ENCODE results near the gene GPR39.

Gene GPR39

DNA sequence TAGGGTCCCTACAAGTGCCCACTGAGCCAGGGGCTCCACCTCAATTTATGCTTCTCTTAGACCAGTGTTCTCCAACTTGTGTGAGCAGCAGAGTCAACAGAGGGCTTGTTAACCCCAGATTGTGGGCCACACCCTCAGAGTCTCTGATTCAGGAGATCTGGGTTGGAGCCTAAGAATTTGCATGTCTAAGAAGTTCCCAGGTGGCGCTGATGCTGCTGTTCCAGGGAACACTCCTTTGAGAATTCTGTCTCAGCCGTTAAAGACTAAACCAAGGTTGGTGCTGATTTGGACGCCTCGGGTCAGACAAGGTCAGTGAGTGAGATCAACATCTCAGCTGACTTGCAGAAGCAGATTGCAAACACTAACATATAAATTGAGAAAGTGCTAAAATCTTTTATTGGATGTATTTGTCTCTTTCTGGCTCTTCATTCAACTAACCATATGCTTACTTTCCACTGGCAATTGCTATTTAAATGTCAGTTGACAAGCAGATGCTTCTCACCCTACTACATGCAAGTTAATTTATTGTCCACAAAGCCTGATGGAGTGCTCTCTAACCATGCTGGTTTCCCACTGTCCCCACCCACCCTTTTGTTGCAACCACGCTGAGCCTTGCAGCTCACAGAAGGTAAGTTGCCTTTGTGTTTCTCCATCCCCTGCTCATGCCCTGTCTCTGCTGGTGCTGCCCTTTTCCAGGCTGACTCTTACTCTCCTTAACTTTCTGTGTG is 221.9 kb downstream of the GPR39 start:
- Histone ChIP-seq H3K27me3 (ENCODE audit: control insufficient read depth, insufficient read depth, low read length) (no peaks in the 10 kb centered on the region), H3K4me1 (ENCODE audit: control insufficient read depth, insufficient read depth, low read length) (no peaks in the 10 kb centered on the region), H3K9me3 (ENCODE audit: control insufficient read depth, insufficient read depth, low read length) (no peaks in the 10 kb centered on the region), H3K36me3 (ENCODE audit: control insufficient read depth, insufficient read depth, low read length) (no peaks in the 10 kb centered on the region), H3K9ac (ENCODE audit: low read depth, low read length) (no peak overlapping the region), H3K4me3 (ENCODE audit: low read depth, low read length) (no peak overlapping the region)

DNA sequence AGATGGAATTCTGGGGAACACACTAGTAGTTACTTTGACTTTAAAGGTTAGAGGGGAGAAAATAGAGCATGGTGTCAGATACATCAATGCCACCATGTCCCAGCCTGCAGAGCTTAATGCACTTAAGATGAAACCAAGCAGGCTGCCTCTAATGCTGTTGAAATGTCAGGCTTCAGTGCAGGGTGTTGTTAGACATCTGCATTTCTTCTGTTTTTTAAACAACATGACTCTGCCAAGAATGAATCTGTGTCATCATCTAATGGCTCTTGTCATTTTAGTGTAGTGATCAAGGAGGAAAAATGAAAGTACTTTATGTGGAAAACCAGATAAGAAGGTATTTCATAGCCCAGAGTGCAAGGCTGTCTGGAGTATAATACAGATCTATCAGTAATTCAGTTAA is 223.5 kb downstream of the GPR39 start:
- Histone ChIP-seq H3K9ac (ENCODE audit: low read depth, low read length) (no peak overlapping the region), H3K27me3 (ENCODE audit: control insufficient read depth, insufficient read depth, low read length) (no peaks in the 10 kb centered on the region), H3K36me3 (ENCODE audit: control insufficient read depth, insufficient read depth, low read length) (no peaks in the 10 kb centered on the region), H3K9me3 (ENCODE audit: control insufficient read depth, insufficient read depth, low read length) (no peaks in the 10 kb centered on the region), H3K4me1 (ENCODE audit: control insufficient read depth, insufficient read depth, low read length) (peaks cover 3% of the 10 kb centered on the region), H3K4me3 (ENCODE audit: low read depth, low read length) (no peak overlapping the region)

DNA sequence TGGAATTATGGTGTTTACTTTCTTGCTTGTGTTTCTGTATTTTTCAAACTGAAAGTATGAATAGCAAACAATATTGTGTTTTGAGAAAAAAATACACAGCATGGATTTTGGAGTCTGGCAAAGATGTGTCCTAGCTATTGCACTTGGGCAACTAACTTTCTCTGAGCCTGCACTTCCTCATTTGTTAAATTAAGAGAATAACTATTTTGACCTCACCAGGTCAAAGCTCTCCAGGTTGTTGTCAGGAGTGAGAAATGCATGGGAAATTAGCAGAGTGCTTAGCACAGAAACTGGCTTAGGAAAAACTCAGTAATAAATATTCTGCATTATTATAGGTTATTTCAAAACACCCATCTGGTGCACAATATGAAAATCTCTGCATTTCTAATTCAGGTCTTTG is 225.2 kb downstream of the GPR39 start:
- no peaks in the 10 kb centered on the region for H3K9me3 ChIP-seq (ENCODE audit: control insufficient read depth, insufficient read depth, low read length)
- no peaks in the 10 kb centered on the region for H3K27me3 ChIP-seq (ENCODE audit: control insufficient read depth, insufficient read depth, low read length)
- H3K4me1 ChIP-seq (ENCODE audit: control insufficient read depth, insufficient read depth, low read length) = peaks cover 5% of the 10 kb centered on the region

DNA sequence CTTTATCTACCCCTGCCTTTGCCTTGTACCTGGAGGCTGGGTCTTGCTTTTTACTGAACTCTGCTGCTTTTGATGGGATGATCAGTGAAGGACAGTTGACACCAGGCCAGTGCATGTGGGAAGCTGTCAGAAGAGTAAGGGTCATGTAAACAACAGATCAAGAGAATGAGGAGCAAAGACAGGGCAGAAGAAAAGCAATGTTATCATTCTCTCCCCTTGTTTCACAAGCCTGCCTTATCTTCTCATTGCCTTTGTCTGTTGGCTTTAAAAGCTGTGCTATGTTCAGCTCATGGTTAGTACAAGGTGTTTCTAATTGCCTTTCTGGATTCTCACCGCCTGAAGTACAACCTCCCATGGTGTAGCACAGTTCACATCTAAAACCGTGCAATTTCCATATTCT is 225.8 kb downstream of the GPR39 start:
- Histone ChIP-seq H3K4me3 (ENCODE audit: low read depth, low read length) (no peak overlapping the region), H3K36me3 (ENCODE audit: control insufficient read depth, insufficient read depth, low read length) (no peaks in the 10 kb centered on the region), H3K4me1 (ENCODE audit: control insufficient read depth, insufficient read depth, low read length) (peaks cover 5% of the 10 kb centered on the region), H3K9me3 (ENCODE audit: control insufficient read depth, insufficient read depth, low read length) (no peaks in the 10 kb centered on the region), H3K27me3 (ENCODE audit: control insufficient read depth, insufficient read depth, low read length) (no peaks in the 10 kb centered on the region), H3K9ac (ENCODE audit: low read depth, low read length) (no peak overlapping the region)

More for the DNA sequence above, 225.2 kb downstream of the GPR39 start:
- Histone ChIP-seq H3K9ac (ENCODE audit: low read depth, low read length) (no peak overlapping the region), H3K4me3 (ENCODE audit: low read depth, low read length) (no peak overlapping the region), H3K36me3 (ENCODE audit: control insufficient read depth, insufficient read depth, low read length) (no peaks in the 10 kb centered on the region)

DNA sequence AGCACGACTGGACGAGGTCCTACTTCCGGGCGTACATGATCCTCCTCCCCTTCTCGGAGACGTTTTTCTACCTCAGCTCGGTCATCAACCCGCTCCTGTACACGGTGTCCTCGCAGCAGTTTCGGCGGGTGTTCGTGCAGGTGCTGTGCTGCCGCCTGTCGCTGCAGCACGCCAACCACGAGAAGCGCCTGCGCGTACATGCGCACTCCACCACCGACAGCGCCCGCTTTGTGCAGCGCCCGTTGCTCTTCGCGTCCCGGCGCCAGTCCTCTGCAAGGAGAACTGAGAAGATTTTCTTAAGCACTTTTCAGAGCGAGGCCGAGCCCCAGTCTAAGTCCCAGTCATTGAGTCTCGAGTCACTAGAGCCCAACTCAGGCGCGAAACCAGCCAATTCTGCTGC is 228.6 kb downstream of the GPR39 start:
- Histone ChIP-seq H3K9ac (ENCODE audit: low read depth, low read length) (no peak overlapping the region), H3K36me3 (ENCODE audit: control insufficient read depth, insufficient read depth, low read length) (no peaks in the 10 kb centered on the region), H3K4me3 (ENCODE audit: low read depth, low read length) (no peak overlapping the region), H3K27me3 (ENCODE audit: control insufficient read depth, insufficient read depth, low read length) (no peaks in the 10 kb centered on the region), H3K9me3 (ENCODE audit: control insufficient read depth, insufficient read depth, low read length) (no peaks in the 10 kb centered on the region), H3K4me1 (ENCODE audit: control insufficient read depth, insufficient read depth, low read length) (peaks cover 5% of the 10 kb centered on the region)

DNA sequence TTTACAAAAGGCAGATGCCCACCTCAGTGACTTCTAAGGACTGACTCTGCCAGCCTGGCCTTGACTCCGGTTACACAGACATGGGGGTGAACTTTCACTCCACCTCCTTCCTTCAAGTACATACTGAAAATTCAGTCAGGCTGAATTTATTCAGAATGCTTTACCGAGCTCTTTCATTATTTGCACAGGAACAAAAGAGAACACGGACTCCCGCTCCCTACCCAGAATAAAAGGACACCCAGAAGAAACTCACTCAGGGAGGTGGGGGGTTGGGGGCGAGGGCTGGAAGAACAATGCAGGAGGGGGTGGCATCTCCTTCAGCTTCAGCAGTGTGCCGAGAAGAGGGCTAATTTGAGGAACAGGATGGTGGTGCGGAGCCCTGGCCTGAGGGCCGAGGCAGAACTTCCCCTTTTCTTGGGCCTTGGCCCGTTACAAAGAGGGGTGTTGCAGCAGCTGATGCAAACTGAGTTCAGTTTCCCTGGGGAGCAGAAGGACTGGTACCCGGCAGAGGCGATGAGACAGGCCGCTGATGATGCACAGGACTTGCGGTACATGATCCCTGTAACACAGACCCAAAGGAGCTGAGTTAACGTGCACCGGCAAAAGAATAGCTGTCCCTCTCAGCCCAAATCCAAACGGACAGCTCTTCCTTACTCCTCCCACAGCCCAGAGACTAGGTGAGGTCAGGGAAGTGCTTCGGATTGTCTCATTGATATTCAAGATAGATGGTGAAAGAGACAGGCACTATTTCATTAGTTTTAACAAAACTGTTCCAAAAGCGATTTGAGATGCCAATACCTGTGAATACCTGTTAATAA is 229.3 kb downstream of the GPR39 start:
- H3K36me3 ChIP-seq (ENCODE audit: control insufficient read depth, insufficient read depth, low read length) = no peaks in the 10 kb centered on the region
- H3K9ac ChIP-seq (ENCODE audit: low read depth, low read length) = no peak overlapping the region
- H3K4me1 ChIP-seq (ENCODE audit: control insufficient read depth, insufficient read depth, low read length) = peaks cover 5% of the 10 kb centered on the region
- H3K4me3 ChIP-seq (ENCODE audit: low read depth, low read length) = no peak overlapping the region
- no peaks in the 10 kb centered on the region for H3K9me3 ChIP-seq (ENCODE audit: control insufficient read depth, insufficient read depth, low read length)
- H3K27me3 ChIP-seq (ENCODE audit: control insufficient read depth, insufficient read depth, low read length) = no peaks in the 10 kb centered on the region

DNA sequence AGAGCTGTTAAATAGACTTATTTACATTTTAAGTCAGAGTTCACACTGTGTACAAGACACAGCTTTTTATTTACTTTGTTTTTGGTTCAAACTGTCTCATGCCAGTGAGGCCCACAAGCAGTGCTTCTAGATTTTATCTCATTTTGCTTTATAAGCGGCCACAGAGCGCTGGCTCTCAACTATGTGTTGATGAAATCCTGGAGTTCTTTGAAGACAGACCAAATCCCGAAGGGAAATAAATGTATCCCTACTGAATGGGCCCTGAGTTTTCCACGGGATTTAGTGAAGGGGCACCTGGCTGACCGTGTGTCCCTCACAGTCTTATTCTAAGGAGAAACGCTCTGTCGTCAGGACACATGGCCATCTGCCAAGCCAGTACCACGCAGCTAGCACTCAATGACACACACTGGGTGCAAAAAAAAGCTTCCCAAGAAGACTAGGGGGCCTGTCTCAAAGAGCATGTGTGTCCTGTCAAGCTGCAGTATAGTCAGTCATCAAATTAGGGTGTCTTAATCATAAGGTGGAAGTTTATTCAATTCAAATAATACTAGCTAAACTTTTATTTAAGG is 230.0 kb downstream of the GPR39 start:
- Histone ChIP-seq H3K4me3 (ENCODE audit: low read depth, low read length) (no peak overlapping the region), H3K9ac (ENCODE audit: low read depth, low read length) (no peak overlapping the region), H3K36me3 (ENCODE audit: control insufficient read depth, insufficient read depth, low read length) (no peaks in the 10 kb centered on the region), H3K4me1 (ENCODE audit: control insufficient read depth, insufficient read depth, low read length) (peaks cover 5% of the 10 kb centered on the region), H3K9me3 (ENCODE audit: control insufficient read depth, insufficient read depth, low read length) (no peaks in the 10 kb centered on the region), H3K27me3 (ENCODE audit: control insufficient read depth, insufficient read depth, low read length) (no peaks in the 10 kb centered on the region)

DNA sequence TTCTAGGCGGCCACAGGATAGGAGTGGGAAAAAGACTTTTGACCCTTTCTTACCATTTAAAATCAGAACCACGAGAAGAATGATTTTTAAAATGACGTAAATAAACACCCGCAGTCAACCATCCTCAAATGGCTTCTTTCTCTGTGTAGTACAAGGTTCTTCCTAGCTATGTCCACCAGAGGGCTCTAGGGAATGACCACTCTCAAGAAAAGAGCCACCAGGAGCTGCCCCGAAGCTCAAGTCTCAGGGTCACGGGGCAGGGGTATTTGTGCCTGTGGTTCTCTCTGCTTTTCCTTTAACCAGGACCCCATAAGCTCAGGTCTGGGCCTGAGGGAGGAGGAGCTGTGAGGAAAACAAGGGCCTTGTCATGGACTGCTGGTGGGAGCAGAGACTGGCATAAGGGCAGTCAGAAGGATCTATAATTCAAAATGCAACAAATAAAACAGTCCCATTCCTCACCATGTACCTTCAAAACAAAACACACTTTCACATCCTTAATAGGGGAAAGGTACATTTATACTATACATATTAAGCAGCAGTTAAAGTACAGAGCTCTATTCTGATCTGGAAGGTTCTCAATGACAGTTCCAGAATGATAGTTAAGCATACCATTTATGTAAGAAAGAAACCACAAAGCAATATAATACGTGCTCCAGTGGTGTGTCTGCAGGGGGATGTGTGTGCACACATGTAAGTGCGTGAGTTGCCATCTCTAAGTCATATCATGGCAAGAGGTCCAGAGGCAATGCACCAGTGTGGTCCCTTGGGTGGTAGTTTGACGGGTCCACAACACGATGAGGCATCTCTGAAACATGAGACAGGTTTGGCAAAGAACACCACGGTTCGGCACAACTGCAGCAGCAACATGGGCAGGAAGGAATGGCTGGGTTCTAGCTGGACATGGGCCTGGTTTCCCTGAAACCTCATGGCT is 234.8 kb downstream of the GPR39 start:
- Histone ChIP-seq H3K9ac (ENCODE audit: low read depth, low read length) (no peak overlapping the region), H3K9me3 (ENCODE audit: control insufficient read depth, insufficient read depth, low read length) (no peaks in the 10 kb centered on the region), H3K4me3 (ENCODE audit: low read depth, low read length) (no peak overlapping the region), H3K36me3 (ENCODE audit: control insufficient read depth, insufficient read depth, low read length) (no peaks in the 10 kb centered on the region), H3K27me3 (ENCODE audit: control insufficient read depth, insufficient read depth, low read length) (no peaks in the 10 kb centered on the region), H3K4me1 (ENCODE audit: control insufficient read depth, insufficient read depth, low read length) (no peaks in the 10 kb centered on the region)

DNA sequence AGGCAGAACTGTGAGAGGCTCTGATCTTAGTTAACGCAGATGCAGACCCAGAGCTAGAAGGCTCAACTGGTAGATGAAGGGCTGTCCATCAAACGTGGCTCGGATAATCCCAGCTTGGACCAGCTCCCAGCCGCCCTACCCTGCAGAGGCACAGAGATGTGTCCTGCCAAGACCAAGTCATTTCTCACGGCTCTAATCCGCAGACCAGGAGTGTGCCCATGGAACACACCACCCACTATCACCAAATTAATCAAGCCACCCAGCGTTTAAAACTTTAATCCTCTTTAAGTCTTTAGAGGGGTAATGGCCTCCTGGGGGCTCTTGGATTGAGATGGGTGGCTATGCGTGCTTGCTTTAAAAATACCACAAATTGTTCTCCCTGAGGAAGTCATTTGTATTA is 235.9 kb downstream of the GPR39 start:
- Histone ChIP-seq H3K4me3 (ENCODE audit: low read depth, low read length) (no peak overlapping the region), H3K36me3 (ENCODE audit: control insufficient read depth, insufficient read depth, low read length) (no peaks in the 10 kb centered on the region), H3K9me3 (ENCODE audit: control insufficient read depth, insufficient read depth, low read length) (no peaks in the 10 kb centered on the region), H3K27me3 (ENCODE audit: control insufficient read depth, insufficient read depth, low read length) (no peaks in the 10 kb centered on the region), H3K4me1 (ENCODE audit: control insufficient read depth, insufficient read depth, low read length) (no peaks in the 10 kb centered on the region), H3K9ac (ENCODE audit: low read depth, low read length) (no peak overlapping the region)

DNA sequence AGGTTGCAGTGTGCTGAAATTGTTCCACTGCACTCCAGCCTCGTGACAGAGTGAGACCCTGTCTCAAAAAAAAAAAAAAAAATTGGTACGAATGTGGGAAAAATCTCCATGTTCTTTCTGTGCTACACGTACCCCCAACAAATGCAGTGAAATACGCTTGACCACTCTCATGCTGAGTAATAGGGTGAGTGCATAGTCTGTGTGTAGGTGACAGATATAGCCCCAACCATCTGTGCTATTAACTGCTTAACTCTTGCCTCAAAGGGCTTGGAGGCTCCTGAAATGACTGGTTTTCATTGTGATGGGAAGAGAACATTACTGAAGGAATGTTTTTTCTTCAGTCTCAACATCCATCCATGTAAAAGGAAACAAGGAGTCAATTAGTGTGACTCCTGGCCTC is 237.7 kb downstream of the GPR39 start:
- Histone ChIP-seq H3K9me3 (ENCODE audit: control insufficient read depth, insufficient read depth, low read length) (no peaks in the 10 kb centered on the region), H3K9ac (ENCODE audit: low read depth, low read length) (no peak overlapping the region), H3K36me3 (ENCODE audit: control insufficient read depth, insufficient read depth, low read length) (no peaks in the 10 kb centered on the region), H3K4me1 (ENCODE audit: control insufficient read depth, insufficient read depth, low read length) (no peaks in the 10 kb centered on the region), H3K27me3 (ENCODE audit: control insufficient read depth, insufficient read depth, low read length) (no peaks in the 10 kb centered on the region), H3K4me3 (ENCODE audit: low read depth, low read length) (no peak overlapping the region)

DNA sequence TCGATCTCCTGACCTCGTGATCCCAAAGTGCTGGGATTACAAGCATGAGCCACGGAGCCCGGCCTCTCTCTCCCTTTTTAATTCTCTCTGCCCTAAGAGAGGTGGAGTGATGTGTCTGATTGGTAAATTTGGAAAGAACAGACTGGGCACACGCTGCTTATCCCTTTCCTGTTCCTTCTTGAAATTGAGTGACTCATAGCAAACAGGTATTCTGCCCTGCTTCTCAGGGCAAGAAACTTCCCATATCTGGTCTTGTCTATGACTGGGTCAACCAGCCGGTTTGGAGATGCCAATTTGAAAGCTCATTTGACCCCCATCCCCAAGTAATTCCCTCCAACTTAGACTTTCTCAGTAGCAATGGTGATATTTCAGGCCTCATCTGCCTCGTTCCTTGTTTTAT is 238.4 kb downstream of the GPR39 start:
- Histone ChIP-seq H3K9ac (ENCODE audit: low read depth, low read length) (no peak overlapping the region), H3K36me3 (ENCODE audit: control insufficient read depth, insufficient read depth, low read length) (no peaks in the 10 kb centered on the region), H3K9me3 (ENCODE audit: control insufficient read depth, insufficient read depth, low read length) (no peaks in the 10 kb centered on the region), H3K4me3 (ENCODE audit: low read depth, low read length) (no peak overlapping the region), H3K4me1 (ENCODE audit: control insufficient read depth, insufficient read depth, low read length) (no peaks in the 10 kb centered on the region), H3K27me3 (ENCODE audit: control insufficient read depth, insufficient read depth, low read length) (no peaks in the 10 kb centered on the region)
